ENCODE measurements around the gene TPSAB1. TPM values are rescaled to one million over a fixed set of nuclear protein-coding genes. Genes with fewer than 3 reads are reported as not detected.

Gene TPSAB1
- total RNA-seq, 1 donor from 2014 or later = not detected

- H3K4me1 ChIP-seq (ENCODE audit: insufficient read depth, low read length) = no peaks in the 10 kb centered on the region
- H3K27me3 Mint-ChIP-seq (ENCODE audit: low read depth, unreplicated experiment) = peaks cover 34% of the 10 kb centered on the region
- H3K4me1 Mint-ChIP-seq (ENCODE audit: low read depth, unreplicated experiment) = no peaks in the 10 kb centered on the region
- DNase-seq (ENCODE audit: low read depth) = no peak
- peaks cover 7% of the 10 kb centered on the region for H3K27me3 ChIP-seq (ENCODE audit: insufficient read depth, low read length)
- H3K36me3 Mint-ChIP-seq (ENCODE audit: low read depth, unreplicated experiment) = peaks cover 3% of the 10 kb centered on the region
- TF ChIP-seq, protein P1, sequence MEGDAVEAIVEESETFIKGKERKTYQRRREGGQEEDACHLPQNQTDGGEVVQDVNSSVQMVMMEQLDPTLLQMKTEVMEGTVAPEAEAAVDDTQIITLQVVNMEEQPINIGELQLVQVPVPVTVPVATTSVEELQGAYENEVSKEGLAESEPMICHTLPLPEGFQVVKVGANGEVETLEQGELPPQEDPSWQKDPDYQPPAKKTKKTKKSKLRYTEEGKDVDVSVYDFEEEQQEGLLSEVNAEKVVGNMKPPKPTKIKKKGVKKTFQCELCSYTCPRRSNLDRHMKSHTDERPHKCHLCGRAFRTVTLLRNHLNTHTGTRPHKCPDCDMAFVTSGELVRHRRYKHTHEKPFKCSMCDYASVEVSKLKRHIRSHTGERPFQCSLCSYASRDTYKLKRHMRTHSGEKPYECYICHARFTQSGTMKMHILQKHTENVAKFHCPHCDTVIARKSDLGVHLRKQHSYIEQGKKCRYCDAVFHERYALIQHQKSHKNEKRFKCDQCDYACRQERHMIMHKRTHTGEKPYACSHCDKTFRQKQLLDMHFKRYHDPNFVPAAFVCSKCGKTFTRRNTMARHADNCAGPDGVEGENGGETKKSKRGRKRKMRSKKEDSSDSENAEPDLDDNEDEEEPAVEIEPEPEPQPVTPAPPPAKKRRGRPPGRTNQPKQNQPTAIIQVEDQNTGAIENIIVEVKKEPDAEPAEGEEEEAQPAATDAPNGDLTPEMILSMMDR (IDR thresholded peaks at IDR 0.05; ENCODE audit: insufficient read depth, low read depth, low read length) = no peak
- no peak for TF ChIP-seq EZH2 (IDR thresholded peaks at IDR 0.05; ENCODE audit: insufficient read depth, low read length)
- no peak overlapping the region for H3K4me2 ChIP-seq (ENCODE audit: low read length)
- no peaks in the 10 kb centered on the region for H3K36me3 ChIP-seq (ENCODE audit: insufficient read depth, low read length)
- no peaks in the 10 kb centered on the region for H4K20me1 ChIP-seq (ENCODE audit: insufficient read depth, low read length)
- H3K79me2 ChIP-seq (ENCODE audit: insufficient read depth, low read length) = no peaks in the 10 kb centered on the region
- H3K9ac ChIP-seq (ENCODE audit: low read length) = no peak overlapping the region
- no peak overlapping the region for H3K27ac Mint-ChIP-seq (ENCODE audit: unreplicated experiment)
- H2AFZ ChIP-seq (ENCODE audit: low read depth, low read length) = no peak overlapping the region
- no peak overlapping the region for H3K4me3 ChIP-seq (ENCODE audit: insufficient read depth, low read depth, low read length)
- H3K27ac ChIP-seq (ENCODE audit: low read depth, low read length) = no peak overlapping the region
- FAIRE-seq = no peak
- H3K9me3 Mint-ChIP-seq (ENCODE audit: unreplicated experiment) = peaks cover 3% of the 10 kb centered on the region
- no peaks in the 10 kb centered on the region for H3K9me3 ChIP-seq (ENCODE audit: insufficient read depth, low read depth, low read length)
- no peak overlapping the region for H3K4me3 Mint-ChIP-seq (ENCODE audit: unreplicated experiment)
Measured at GRCh38 chr16:1278477-1278876, 38.0 kb downstream of the TPSAB1 start.

GRCh38 chr16:1279081-1279944 lies 38.8 kb downstream of the TPSAB1 start:
- Mint-ChIP-seq H3K36me3 (ENCODE audit: low read depth, unreplicated experiment) (peaks cover 3% of the 10 kb centered on the region), H3K27ac (ENCODE audit: unreplicated experiment) (no peak overlapping the region), H3K4me3 (ENCODE audit: unreplicated experiment) (no peak overlapping the region), H3K9me3 (ENCODE audit: unreplicated experiment) (peaks cover 3% of the 10 kb centered on the region), H3K27me3 (ENCODE audit: low read depth, unreplicated experiment) (peaks cover 34% of the 10 kb centered on the region), H3K4me1 (ENCODE audit: low read depth, unreplicated experiment) (no peaks in the 10 kb centered on the region)
- H4K20me1 ChIP-seq (ENCODE audit: insufficient read depth, low read length) = no peaks in the 10 kb centered on the region
- H3K4me2 ChIP-seq (ENCODE audit: low read length) = no peak overlapping the region
- no peak overlapping the region for H2AFZ ChIP-seq (ENCODE audit: low read depth, low read length)
- no peak overlapping the region for H3K9ac ChIP-seq (ENCODE audit: low read length)
- H3K36me3 ChIP-seq (ENCODE audit: insufficient read depth, low read length) = no peaks in the 10 kb centered on the region
- peaks cover 7% of the 10 kb centered on the region for H3K27me3 ChIP-seq (ENCODE audit: insufficient read depth, low read length)
- H3K4me1 ChIP-seq (ENCODE audit: insufficient read depth, low read length) = no peaks in the 10 kb centered on the region
- no peak for TF ChIP-seq EZH2 (IDR thresholded peaks at IDR 0.05; ENCODE audit: insufficient read depth, low read length)
- TF ChIP-seq, protein P1 (IDR thresholded peaks at IDR 0.05; ENCODE audit: insufficient read depth, low read depth, low read length) = no peak
- no peak overlapping the region for H3K27ac ChIP-seq (ENCODE audit: low read depth, low read length)
- no peaks in the 10 kb centered on the region for H3K79me2 ChIP-seq (ENCODE audit: insufficient read depth, low read length)
- H3K4me3 ChIP-seq (ENCODE audit: insufficient read depth, low read depth, low read length) = no peak overlapping the region
- DNase-seq (ENCODE audit: low read depth) (no peak), FAIRE-seq (no peak)
- H3K9me3 ChIP-seq (ENCODE audit: insufficient read depth, low read depth, low read length) = no peaks in the 10 kb centered on the region
